Lung (tissue), 12 donors: ENCODE data around the gene NXT1. TPM values are rescaled to one million over a fixed set of nuclear protein-coding genes. Genes with fewer than 3 reads are reported as not detected.
"Not testable (repeated sequence)": the region's sequence is repeated elsewhere in the genome, so short reads cannot be mapped to it uniquely, and the experiment has no call there.

ENCODE experiments used
- ATAC-seq: fragments of 200-7000 bp; cut with Tn5 transposase; one replicate; pipeline ENCODE4 v1.9.1; 2020; ENCODE audit warnings: moderate number of reproducible peaks; ENCODE audit not compliant: insufficient read depth, low FRiP score
- DNase-seq, 3 donors: peaks; one replicate each; pipeline ENCODE4 v3.0.0-alpha.2; 2013 to 2017
- H3K27ac ChIP-seq, 2 donors: one replicate each; pipeline ENCODE4 v1.5.1; 2013; ENCODE audit warnings: mild to moderate bottlenecking in 2 of 2, moderate library complexity in 2 of 2, control low read depth in 1 of 2, inconsistent platforms in 1 of 2, low read depth in 1 of 2, low read length in 1 of 2
- H3K27me3 ChIP-seq, 3 donors: one replicate each; pipeline ENCODE4 v1.5.1; 2013; ENCODE audit warnings: low read length in 2 of 3; ENCODE audit not compliant: control insufficient read depth in 3 of 3, insufficient read depth in 3 of 3
- H3K36me3 ChIP-seq, 4 donors: one replicate each; pipeline ENCODE4 v1.5.1; 2013; ENCODE audit warnings: low read length in 4 of 4, mild to moderate bottlenecking in 1 of 4, moderate library complexity in 1 of 4; ENCODE audit not compliant: control insufficient read depth in 4 of 4, insufficient read depth in 4 of 4
- H3K4me1 ChIP-seq, 5 donors: one replicate each; pipeline ENCODE4 v1.5.1; 2013; ENCODE audit warnings: low read length in 5 of 5, mild to moderate bottlenecking in 2 of 5, moderate library complexity in 1 of 5; ENCODE audit not compliant: control insufficient read depth in 5 of 5, insufficient read depth in 5 of 5
- H3K4me3 ChIP-seq: one replicate; pipeline ENCODE4 v1.5.1; 2013; ENCODE audit warnings: mild to moderate bottlenecking, control low read depth, moderate library complexity
- H3K9ac ChIP-seq, 2 donors: one replicate each; pipeline ENCODE4 v1.5.1; 2013; ENCODE audit warnings: low read length in 2 of 2, control low read depth in 1 of 2; ENCODE audit not compliant: insufficient read depth in 1 of 2
- H3K9me3 ChIP-seq, 4 donors: one replicate each; pipeline ENCODE4 v1.5.1; 2013; ENCODE audit warnings: low read length in 3 of 4, mild to moderate bottlenecking in 1 of 4, moderate library complexity in 1 of 4; ENCODE audit not compliant: control insufficient read depth in 4 of 4, insufficient read depth in 3 of 4
- CTCF ChIP-seq: IDR thresholded peaks from 2 replicates; pipeline ENCODE4 v1.5.1; 2012; ENCODE audit warnings: mild to moderate bottlenecking; ENCODE audit errors: control extremely low read depth, extremely low read depth
- WGBS, 2 donors: extraction: QIAGEN DNeasy Blood & Tissue Kit; methylation state at CpG; one replicate each; pipeline ENCODE4 v1.1.7; 2013; 5-methylcytosine and 5-hydroxymethylcytosine counted together
- polyA plus RNA-seq, 2 donors: library from polyadenylated mRNA; stranded (reverse); fragments of 200-250 nt; gene quantifications; one replicate each; pipeline ENCODE4 v1.2.1, GENCODE V29; 2013
- total RNA-seq, 2 donors: library from RNA; depleted of rRNA in 1 of 2; stranded (reverse); fragments of >200 nt in 1 of 2; gene quantifications; one replicate each; pipeline ENCODE4 v1.2.1, GENCODE V29; 2014 to 2021
- donor health status: control.
- donor health status: control.
- donor health status: Bipolar disorder and iron deficiency.
- donor health status: healthy.
- donor health status: DM: yes; HTN: yes; CAD: no.

The NXT1 gene
- total and polyA plus RNA-seq, 4 donors, result 19.1 to 35.9 (median 20.9) TPM

GRCh38 chr20:23344336-23344735 lies 6.3 kb upstream of the NXT1 start:
- DNase-seq (peak; percentile 28 to 53 (median 43)), ATAC-seq (no peak)
- Histone ChIP-seq H3K27me3 (no peaks in the 10 kb centered on the region), H3K27ac (no peak overlapping the region), H3K4me1 (peaks cover 0 to 7% (median 5%) of the 10 kb centered on the region in 5 donors), H3K9ac (no peak overlapping the region), H3K9me3 (no peaks in the 10 kb centered on the region), H3K4me3 (no peak overlapping the region), H3K36me3 (no peaks in the 10 kb centered on the region)
- 45 to 60% methylated on average over 5 of the region's 5 CpGs for WGBS, 2 donors
- no peak for TF ChIP-seq CTCF

DNA sequence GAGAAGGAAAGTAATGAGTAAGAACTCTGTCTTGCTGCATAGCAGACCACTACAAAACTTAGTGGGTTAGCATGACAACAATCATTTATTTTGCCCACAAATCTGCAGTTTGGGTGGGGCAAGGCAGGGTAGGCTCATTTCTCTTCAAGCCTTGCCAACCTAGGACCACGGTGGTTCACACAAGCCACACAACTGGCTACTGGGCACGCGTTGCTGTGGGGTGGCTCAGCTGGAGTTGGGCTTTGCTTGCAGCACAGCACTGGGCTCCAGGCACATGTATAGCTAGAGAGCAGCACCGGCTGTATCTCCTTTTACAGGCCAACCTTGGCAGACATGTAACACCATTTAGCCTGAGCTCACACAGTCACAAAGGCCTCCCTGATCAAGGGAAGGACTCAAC lies 4.6 kb upstream of the NXT1 start:
- H3K27ac ChIP-seq, result no peak overlapping the region
- H3K27me3 ChIP-seq, result no peaks in the 10 kb centered on the region
- H3K4me1 ChIP-seq, result peaks cover 0 to 10% (median 7%) of the 10 kb centered on the region in 5 donors
- ATAC-seq (no peak), DNase-seq (no peak)
- H3K36me3 ChIP-seq, result no peaks in the 10 kb centered on the region
- no peak overlapping the region for H3K4me3 ChIP-seq
- no peaks in the 10 kb centered on the region for H3K9me3 ChIP-seq
- no peak for TF ChIP-seq CTCF
- 94 to 95% methylated on average over 4 of the region's 4 CpGs for WGBS, 2 donors
- H3K9ac ChIP-seq, result no peak overlapping the region

DNA sequence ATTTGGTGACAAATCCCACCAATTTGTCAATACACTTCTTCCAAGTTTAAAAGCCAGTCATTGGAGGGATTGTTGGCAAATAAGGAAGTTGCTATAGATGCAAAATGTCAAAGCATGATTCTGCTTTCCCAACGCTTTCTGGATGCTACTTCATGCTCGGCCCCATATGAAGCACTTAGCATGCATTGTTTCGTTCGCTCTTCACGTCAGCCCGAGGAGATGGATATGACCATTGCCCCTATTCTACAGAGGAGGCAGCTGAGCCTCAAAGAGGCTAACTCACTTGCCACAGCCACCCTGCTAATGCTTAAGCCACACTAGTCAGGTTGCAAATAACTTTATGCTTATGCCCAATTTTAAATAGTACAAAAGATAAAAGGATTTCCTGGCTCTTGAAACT lies 2.8 kb upstream of the NXT1 start:
- Histone ChIP-seq H3K36me3 (no peaks in the 10 kb centered on the region), H3K27ac (no peak overlapping the region), H3K4me3 (no peak overlapping the region), H3K9ac (no peak overlapping the region), H3K9me3 (no peaks in the 10 kb centered on the region), H3K4me1 (peaks cover 2 to 20% (median 9%) of the 10 kb centered on the region in 5 donors), H3K27me3 (no peaks in the 10 kb centered on the region)
- ATAC-seq (no peak), DNase-seq (no peak)
- no peak for TF ChIP-seq CTCF
- 84 to 85% methylated on average over 6 of the region's 6 CpGs for WGBS, 2 donors

GRCh38 chr20:23348510-23348909 lies 2.1 kb upstream of the NXT1 start:
- not testable (repeated sequence) for DNase-seq, H3K9me3 ChIP-seq, H3K36me3 ChIP-seq, ATAC-seq, H3K27ac ChIP-seq, H3K27me3 ChIP-seq, H3K4me3 ChIP-seq
- 93% methylated on average over 6 of the region's 6 CpGs for WGBS, 2 donors
- Histone ChIP-seq H3K4me1 (peaks cover 2 to 20% (median 10%) of the 10 kb centered on the region in 5 donors), H3K9ac (peak overlapping the region in 1 of 2 donors; percentile 93)
